IMR-90 (cell line): ENCODE data around the gene DNAJC6. TPM values are rescaled to one million over a fixed set of nuclear protein-coding genes. Genes with fewer than 3 reads are reported as not detected.

Experiments used
- ATAC-seq: fragments of 200-7000 bp; cut with Tn5 transposase; 2 replicates; pipeline ENCODE4 v1.9.1; 2020; ENCODE audit warnings: low read depth, mild to moderate bottlenecking, moderate library complexity
- BruUV-seq: library from RNA; stranded (reverse); fragments of 400-500 nt; replicated peaks from 2 replicates; lab custom pipeline; 2021; lab: Mats Ljungman, UMichigan
- CTCF ChIA-PET: fragments of 300-600 bp; formaldehyde crosslinking; extraction: SDS; loops from one replicate; lab custom pipeline; 2021; ENCODE audit warnings: antibody characterized with exemption; lab: Yijun Ruan, JAX
- POLR2A ChIA-PET: fragments of 300-600 bp; sonication (Branson Sonifier 250); formaldehyde crosslinking; loops from one replicate; lab custom pipeline; 2022; ENCODE audit warnings: antibody characterized with exemption; ENCODE audit not compliant: unreplicated experiment; lab: Charles Lee
- DNase-seq: peaks from one replicate; pipeline ENCODE4 v3.0.0; 2013
- H2AFZ ChIP-seq: replicated peaks from 2 replicates; pipeline ENCODE3; 2013; ENCODE audit warnings: low read length, mild to moderate bottlenecking; ENCODE audit not compliant: poor library complexity
- H2AK5ac ChIP-seq: 2 replicates; pipeline ENCODE4 v1.6.1; 2013; ENCODE audit warnings: low read depth, low read length, inconsistent platforms
- H2AK9ac ChIP-seq: replicated peaks from 2 replicates; pipeline ENCODE3; 2013; ENCODE audit warnings: mild to moderate bottlenecking, low read depth, low read length, moderate library complexity; ENCODE audit not compliant: poor library complexity
- H2BK120ac ChIP-seq: 2 replicates; pipeline ENCODE4 v1.6.1; 2013; ENCODE audit warnings: low read depth, low read length, inconsistent platforms
- H2BK15ac ChIP-seq: 3 replicates; pipeline ENCODE4 v1.6.1; 2013; ENCODE audit warnings: low read depth, low read length, inconsistent platforms
- H2BK20ac ChIP-seq: 2 replicates; pipeline ENCODE4 v1.6.1; 2013; ENCODE audit warnings: low read depth, mild to moderate bottlenecking, inconsistent platforms, low read length, moderate library complexity
- H2BK5ac ChIP-seq: 2 replicates; pipeline ENCODE4 v1.6.1; 2013; ENCODE audit warnings: mild to moderate bottlenecking, low read depth, low read length, inconsistent platforms; ENCODE audit not compliant: poor library complexity, severe bottlenecking
- H3K14ac ChIP-seq: replicated peaks from 2 replicates; pipeline ENCODE4 v1.6.1; 2013; ENCODE audit warnings: low read depth, low read length, inconsistent platforms
- H3K18ac ChIP-seq: 2 replicates; pipeline ENCODE4 v1.6.1; 2013; ENCODE audit warnings: low read depth, low read length, control low read depth
- H3K23ac ChIP-seq: 2 replicates; pipeline ENCODE4 v1.6.1; 2013; ENCODE audit warnings: low read depth, low read length, inconsistent platforms
- H3K27ac ChIP-seq: 2 replicates; pipeline ENCODE4 v1.5.1; 2013; ENCODE audit warnings: mild to moderate bottlenecking, control low read depth, low read length; ENCODE audit not compliant: insufficient read depth
- H3K27me3 ChIP-seq: 2 replicates; pipeline ENCODE4 v1.6.1; 2013; ENCODE audit warnings: low read length; ENCODE audit not compliant: control insufficient read depth, insufficient read depth
- H3K36me3 ChIP-seq: 2 replicates; pipeline ENCODE4 v1.6.1; 2013; ENCODE audit warnings: low read length, mixed read lengths; ENCODE audit not compliant: control insufficient read depth, insufficient read depth
- H3K4ac ChIP-seq: 2 replicates; pipeline ENCODE4 v1.6.1; 2013; ENCODE audit warnings: low read depth, low read length, inconsistent platforms
- H3K4me1 ChIP-seq: 2 replicates; pipeline ENCODE4 v1.6.1; 2013; ENCODE audit warnings: low read length, mixed read lengths; ENCODE audit not compliant: control insufficient read depth, insufficient read depth
- H3K4me2 ChIP-seq: 2 replicates; pipeline ENCODE4 v1.6.1; 2013; ENCODE audit warnings: low read depth, mild to moderate bottlenecking, control low read depth, low read length, moderate library complexity
- H3K4me3 ChIP-seq: 2 replicates; pipeline ENCODE4 v1.5.1; 2013; ENCODE audit warnings: low read depth, mild to moderate bottlenecking, control low read depth, low read length, moderate library complexity; ENCODE audit not compliant: insufficient read depth
- H3K56ac ChIP-seq: 2 replicates; pipeline ENCODE4 v1.6.1; 2013; ENCODE audit warnings: low read length, inconsistent platforms; ENCODE audit not compliant: insufficient read depth; ENCODE audit errors: extremely low read depth
- H3K79me1 ChIP-seq, 2 experiments: 2 replicates each; pipeline ENCODE4 v1.6.1; 2013; ENCODE audit warnings: low read length in 2 of 2, inconsistent platforms in 1 of 2, low read depth in 1 of 2
- H3K9ac ChIP-seq: 2 replicates; pipeline ENCODE4 v1.6.1; 2013; ENCODE audit warnings: low read depth, low read length, control low read depth
- H3K9me1 ChIP-seq: 2 replicates; pipeline ENCODE4 v1.6.1; 2013; ENCODE audit warnings: low read length, inconsistent platforms; ENCODE audit not compliant: insufficient read depth
- H3K9me3 ChIP-seq: 2 replicates; pipeline ENCODE4 v1.6.1; 2013; ENCODE audit warnings: low read length; ENCODE audit not compliant: control insufficient read depth, insufficient read depth
- H4K20me1 ChIP-seq: 2 replicates; pipeline ENCODE4 v1.6.1; 2013; ENCODE audit warnings: low read length, inconsistent platforms; ENCODE audit not compliant: insufficient read depth
- H4K5ac ChIP-seq: 2 replicates; pipeline ENCODE4 v1.6.1; 2013; ENCODE audit warnings: mild to moderate bottlenecking, low read depth, low read length, control low read depth
- H4K8ac ChIP-seq, 2 experiments: 2 replicates each; pipeline ENCODE4 v1.6.1; 2013; ENCODE audit warnings: low read depth in 2 of 2, low read length in 2 of 2, control low read depth in 1 of 2, inconsistent platforms in 1 of 2
- H4K91ac ChIP-seq: 2 replicates; pipeline ENCODE4 v1.6.1; 2013; ENCODE audit warnings: low read depth, low read length, inconsistent platforms; ENCODE audit not compliant: insufficient read depth
- CEBPB ChIP-seq: IDR thresholded peaks from 2 replicates; pipeline ENCODE4 v1.6.1; 2012; ENCODE audit warnings: low read depth, low read length, improper control_type of control experiment
- ELK1 ChIP-seq: fragments of 150-350 bp; IDR thresholded peaks from 2 replicates; pipeline ENCODE4 v1.6.1; 2016; ENCODE audit warnings: low read depth, mild to moderate bottlenecking, low read length, moderate library complexity, borderline replicate concordance
- FOS ChIP-seq: fragments of 150-350 bp; IDR thresholded peaks from 2 replicates; pipeline ENCODE4 v1.6.1; 2016; ENCODE audit warnings: low read depth, low read length
- WGBS, 2 experiments: methylation state at CpG; one replicate each; pipeline versions ENCODE4 v1.1.5 to v1.1.7; 2013; ENCODE audit warnings: missing lambda C conversion rate in 2 of 2; ENCODE audit not compliant: insufficient read length in 1 of 2; ENCODE audit errors: extremely low coverage in 2 of 2; 5-methylcytosine and 5-hydroxymethylcytosine counted together
- dilution Hi-C: fragments of 300-500 bp; cut with HindIII; formaldehyde crosslinking; loops from one replicate; pipeline ENCODE4 v1.14.3; 2018; ENCODE audit warnings: low sequenced_read_pairs; ENCODE audit not compliant: unreplicated experiment
- in situ Hi-C: fragments of 300-500 bp; cut with MboI; formaldehyde crosslinking; loops from 3 replicates; pipeline ENCODE4 v1.14.3; 2019; ENCODE audit warnings: low sequenced_read_pairs, inconsistent platforms, mixed read lengths
- intact Hi-C: fragments of 100-400 bp; cut with micrococcal nuclease; formaldehyde crosslinking; loops from 2 replicates; pipeline ENCODE4 v1.10.0; 2022
- polyA plus RNA-seq, 3 experiments: library from polyadenylated mRNA; depleted of rRNA; stranded (reverse); fragments of >200 nt; gene quantifications; 2 replicates each; pipeline ENCODE4 v1.2.3, GENCODE V29; 2012; ENCODE audit warnings: low replicate concordance in 1 of 3
- total RNA-seq: library from RNA; depleted of rRNA; stranded (reverse); fragments of >200 nt; gene quantifications from 2 replicates; pipeline ENCODE4 v1.2.3, GENCODE V29; 2012

The DNAJC6 gene
- total and polyA plus RNA-seq, 2 of the 4 experiments (the other 2 are of a cell fraction), result 0.05 to 0.18 TPM

GRCh38 chr1:65416767-65417166, 107.4 kb downstream of the DNAJC6 start:
- H3K9ac ChIP-seq, result no peak overlapping the region
- H3K27me3 ChIP-seq, result no peaks in the 10 kb centered on the region
- no peak for ATAC-seq
- ChIA-PET POLR2A (no interaction called here), CTCF (interaction anchor here (0.6 kb wide), 1 partner anchor 270 kb away, joined by 3 read pairs; no protein-coding TSS in a partner anchor)
- BruUV-seq, result no TSS peak
- no peak overlapping the region for H2AK9ac ChIP-seq
- H3K9me1 ChIP-seq, result no peaks in the 10 kb centered on the region; the same call in 1 of the 2 replicates
- H3K36me3 ChIP-seq, result no peaks in the 10 kb centered on the region
- no peak overlapping the region for H2AK5ac ChIP-seq
- H2BK120ac ChIP-seq, result no peak overlapping the region
- H2BK15ac ChIP-seq, result no peak overlapping the region
- no peak overlapping the region for H3K4ac ChIP-seq
- H3K9me3 ChIP-seq, result no peaks in the 10 kb centered on the region
- intact Hi-C loops (no loop called here), dilution Hi-C loops (no loop called here), in situ Hi-C loops (no loop called here)
- no peak overlapping the region for H3K4me3 ChIP-seq
- H3K23ac ChIP-seq, result no peak overlapping the region
- no peak overlapping the region for H3K4me2 ChIP-seq
- no peak overlapping the region for H2BK5ac ChIP-seq
- no peaks in the 10 kb centered on the region for H4K20me1 ChIP-seq
- H4K91ac ChIP-seq, result no peak overlapping the region
- no peak overlapping the region for H4K5ac ChIP-seq
- H2BK20ac ChIP-seq, result no peak overlapping the region
- H4K8ac ChIP-seq, result no peak overlapping the region
- no peak overlapping the region for H3K56ac ChIP-seq
- H3K27ac ChIP-seq, result no peak overlapping the region
- TF ChIP-seq CEBPB, result 0 out of 2 replicates have a peak, but pooled peaks have one; percentile 17
- TF ChIP-seq FOS, result no peak
- no peak for TF ChIP-seq ELK1
- no peak for DNase-seq
- peaks cover 2% of the 10 kb centered on the region; the same call in 1 of the 2 replicates for H3K4me1 ChIP-seq
- H3K18ac ChIP-seq, result no peak overlapping the region
- H3K14ac ChIP-seq, result no peak overlapping the region
- H3K79me1 ChIP-seq, result no peaks in the 10 kb centered on the region
- no CpG with 5 or more reads among the region's 1 CpG for WGBS, 2 experiments
- no peak overlapping the region for H2AFZ ChIP-seq
